ENCODE results near the gene SPAG17.

SPAG17 gene

GRCh38 chr1:118159569-118159968 lies 25.5 kb downstream of the SPAG17 start:
- FAIRE-seq = no peak

GRCh38 chr1:118158924-118159323 lies 26.1 kb downstream of the SPAG17 start:
- no peak for FAIRE-seq

GRCh38 chr1:118157506-118157905 lies 27.5 kb downstream of the SPAG17 start:
- FAIRE-seq = no peak

GRCh38 chr1:118155106-118155505 lies 29.9 kb downstream of the SPAG17 start:
- FAIRE-seq = no peak

- FAIRE-seq = no peak
Observed at GRCh38 chr1:118154220-118154619, 30.8 kb downstream of the SPAG17 start.

GRCh38 chr1:118151312-118151937 lies 33.6 kb downstream of the SPAG17 start:
- peak; percentile 85 for FAIRE-seq

- FAIRE-seq = no peak
Observed at GRCh38 chr1:118149799-118150198, 35.2 kb downstream of the SPAG17 start.

GRCh38 chr1:118148034-118148433 lies 37.0 kb downstream of the SPAG17 start:
- FAIRE-seq = no peak

GRCh38 chr1:118147522-118147921 lies 37.5 kb downstream of the SPAG17 start:
- FAIRE-seq = no peak

GRCh38 chr1:118145721-118146120 lies 39.3 kb downstream of the SPAG17 start:
- FAIRE-seq = no peak

GRCh38 chr1:118144684-118145083 lies 40.3 kb downstream of the SPAG17 start:
- FAIRE-seq = no peak

- no peak for FAIRE-seq
Observed at GRCh38 chr1:118143831-118144230, 41.2 kb downstream of the SPAG17 start.

- no peak for FAIRE-seq
Observed at GRCh38 chr1:118143121-118143520, 41.9 kb downstream of the SPAG17 start.

GRCh38 chr1:118142546-118142945 lies 42.5 kb downstream of the SPAG17 start:
- FAIRE-seq = no peak

- FAIRE-seq = no peak
Observed at GRCh38 chr1:118137900-118138299, 47.1 kb downstream of the SPAG17 start.

- no peak for FAIRE-seq
Observed at GRCh38 chr1:118136187-118136941, 48.7 kb downstream of the SPAG17 start.

- FAIRE-seq = no peak
Observed at GRCh38 chr1:118132000-118132399, 53.0 kb downstream of the SPAG17 start.

GRCh38 chr1:118128761-118129160 lies 56.3 kb downstream of the SPAG17 start:
- FAIRE-seq = no peak

- FAIRE-seq = no peak
Observed at GRCh38 chr1:118124064-118124463, 61.0 kb downstream of the SPAG17 start.

GRCh38 chr1:118123116-118123839 lies 61.8 kb downstream of the SPAG17 start:
- no peak for FAIRE-seq

GRCh38 chr1:118122234-118123004 lies 62.6 kb downstream of the SPAG17 start:
- no peak for FAIRE-seq

GRCh38 chr1:118118873-118119463 lies 66.1 kb downstream of the SPAG17 start:
- FAIRE-seq = no peak

GRCh38 chr1:118118469-118118868 lies 66.6 kb downstream of the SPAG17 start:
- FAIRE-seq = no peak

All from islet of Langerhans (tissue), 1 donor.